Fibroblast of lung (primary cell): Measurements from ENCODE around the gene SMAGP.

Source experiments
- EZH2 ChIP-seq: IDR thresholded peaks from 2 replicates; pipeline ENCODE4 v1.5.1; 2012; ENCODE audit warnings: low read length, control low read depth, mild to moderate bottlenecking; ENCODE audit errors: missing control alignments
- TF ChIP-seq, protein P1 (sequence below), 2 donors: IDR thresholded peaks in 1 of 2; conservative IDR thresholded peaks in 1 of 2; 1 replicate in 1 of 2; 2 replicates in 1 of 2; pipeline ENCODE4 v1.5.1; 2011 to 2012; ENCODE audit warnings: low read length in 2 of 2, control low read depth in 1 of 2, inconsistent platforms in 1 of 2, low read depth in 1 of 2, mild to moderate bottlenecking in 1 of 2

DNA sequence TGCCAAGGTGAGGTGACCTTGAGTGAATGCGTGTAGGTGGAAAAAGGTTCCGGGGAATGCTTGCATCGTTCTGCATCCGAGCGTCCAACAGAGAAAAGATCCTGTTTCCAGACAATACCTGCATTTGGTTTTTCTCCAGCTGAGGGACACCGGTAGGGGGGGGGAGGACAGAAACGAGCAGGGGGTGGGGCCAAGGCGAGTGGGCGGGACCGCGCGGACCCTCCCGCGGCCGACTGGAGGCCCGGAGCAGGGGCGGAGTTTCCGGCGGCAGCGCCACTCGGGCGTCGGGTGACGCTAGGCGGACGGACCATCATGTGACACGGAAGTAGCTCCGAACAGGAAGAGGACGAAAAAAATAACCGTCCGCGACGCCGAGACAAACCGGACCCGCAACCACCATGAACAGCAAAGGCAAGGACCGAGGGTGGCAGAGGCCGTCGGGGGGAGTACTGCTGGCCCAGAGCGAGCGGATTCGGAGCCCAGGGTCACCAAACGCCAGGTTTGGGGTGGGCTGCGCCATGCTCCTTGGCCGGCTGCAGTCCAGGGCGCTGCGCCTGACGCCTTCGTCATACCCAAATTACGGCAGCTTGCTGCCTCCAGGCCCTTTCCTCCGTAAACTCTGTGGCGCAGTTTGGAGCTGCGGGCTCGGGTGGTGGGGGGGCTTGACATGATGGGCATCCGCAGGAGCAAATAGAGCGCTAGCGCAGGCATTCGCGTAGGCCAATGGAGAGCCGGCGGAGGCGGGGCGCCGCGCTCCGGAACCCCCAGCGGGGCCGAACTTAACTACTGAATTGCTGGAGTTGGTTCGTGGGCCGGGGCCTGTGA, 31.5 kb downstream of the SMAGP start, which contains the start of gene DAZAP2:
- TF ChIP-seq, protein P1, sequence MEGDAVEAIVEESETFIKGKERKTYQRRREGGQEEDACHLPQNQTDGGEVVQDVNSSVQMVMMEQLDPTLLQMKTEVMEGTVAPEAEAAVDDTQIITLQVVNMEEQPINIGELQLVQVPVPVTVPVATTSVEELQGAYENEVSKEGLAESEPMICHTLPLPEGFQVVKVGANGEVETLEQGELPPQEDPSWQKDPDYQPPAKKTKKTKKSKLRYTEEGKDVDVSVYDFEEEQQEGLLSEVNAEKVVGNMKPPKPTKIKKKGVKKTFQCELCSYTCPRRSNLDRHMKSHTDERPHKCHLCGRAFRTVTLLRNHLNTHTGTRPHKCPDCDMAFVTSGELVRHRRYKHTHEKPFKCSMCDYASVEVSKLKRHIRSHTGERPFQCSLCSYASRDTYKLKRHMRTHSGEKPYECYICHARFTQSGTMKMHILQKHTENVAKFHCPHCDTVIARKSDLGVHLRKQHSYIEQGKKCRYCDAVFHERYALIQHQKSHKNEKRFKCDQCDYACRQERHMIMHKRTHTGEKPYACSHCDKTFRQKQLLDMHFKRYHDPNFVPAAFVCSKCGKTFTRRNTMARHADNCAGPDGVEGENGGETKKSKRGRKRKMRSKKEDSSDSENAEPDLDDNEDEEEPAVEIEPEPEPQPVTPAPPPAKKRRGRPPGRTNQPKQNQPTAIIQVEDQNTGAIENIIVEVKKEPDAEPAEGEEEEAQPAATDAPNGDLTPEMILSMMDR (conservative IDR thresholded peaks at IDR 0.05 in 1 of 2, IDR thresholded peaks at IDR 0.05 in 1 of 2; ENCODE audit: low read depth in 1 of 2, low read length in 2 of 2): peak in 1 of 2 donors; percentile 31
- no peak for TF ChIP-seq EZH2
